AG09319 (cell line): ENCODE data around the gene NXPE2.
"Not testable (repeated sequence)": the region's sequence is repeated elsewhere in the genome, so short reads cannot be mapped to it uniquely, and the experiment has no call there.

Experiments used
- DNase-seq: peaks from one replicate; pipeline ENCODE4 v3.0.0-alpha.2; 2010; ENCODE audit warnings: low read depth; ENCODE audit errors: extremely low read depth
- TF ChIP-seq, protein P1 (sequence below): IDR thresholded peaks from 2 replicates; pipeline ENCODE4 v1.5.1; 2011; ENCODE audit warnings: low read depth, mild to moderate bottlenecking, inconsistent platforms, low read length, moderate library complexity

The NXPE2 gene

DNA sequence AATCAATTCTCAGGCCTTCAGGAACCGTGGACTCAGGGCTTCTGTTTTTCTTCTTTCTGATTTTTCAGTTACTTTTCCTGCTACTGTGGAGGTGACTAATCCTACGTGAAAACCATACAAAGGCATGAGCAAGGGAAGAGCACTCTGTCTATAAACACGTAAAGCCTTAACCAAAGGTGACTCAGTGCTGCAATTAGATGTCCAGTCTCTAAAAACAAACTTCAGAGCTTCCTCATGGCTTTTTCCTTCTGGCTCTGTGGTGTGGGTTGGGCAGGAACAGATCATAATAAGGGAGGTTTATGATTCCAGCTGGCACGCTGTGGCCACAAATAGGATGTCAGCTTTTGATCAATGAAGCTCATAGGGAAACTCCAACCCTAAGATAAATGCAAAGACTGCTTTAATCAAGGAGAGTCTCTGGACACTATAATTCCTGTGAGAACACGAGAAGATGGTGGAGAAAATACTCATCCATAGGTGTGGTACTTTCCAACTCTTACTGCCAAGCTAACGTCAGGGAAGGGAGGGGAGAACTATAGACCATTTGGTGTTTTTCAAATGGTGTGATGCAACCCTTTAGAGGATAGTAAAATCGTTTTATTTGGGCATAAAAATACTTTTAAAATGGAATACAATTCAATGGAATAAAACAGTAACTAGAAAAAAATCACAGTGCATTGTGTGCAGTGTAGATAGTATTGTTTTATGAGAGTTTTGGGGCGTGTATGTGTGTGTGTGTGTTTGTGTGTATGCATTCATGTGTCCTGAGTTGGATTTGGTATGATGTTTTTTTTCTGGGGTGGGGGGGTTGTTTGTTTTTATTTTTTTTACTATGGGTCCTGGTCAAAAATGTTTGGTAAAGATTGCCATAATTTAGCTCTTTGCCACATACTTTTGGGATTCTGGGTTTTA is at the start of gene NXPE2:
Gene NXPE2, plus strand, starts transcription at position 403 of the 912 bp plus-strand sequence. Its CDS starts 49 bp downstream, at position 452.
- no peak for DNase-seq
- TF ChIP-seq, protein P1, sequence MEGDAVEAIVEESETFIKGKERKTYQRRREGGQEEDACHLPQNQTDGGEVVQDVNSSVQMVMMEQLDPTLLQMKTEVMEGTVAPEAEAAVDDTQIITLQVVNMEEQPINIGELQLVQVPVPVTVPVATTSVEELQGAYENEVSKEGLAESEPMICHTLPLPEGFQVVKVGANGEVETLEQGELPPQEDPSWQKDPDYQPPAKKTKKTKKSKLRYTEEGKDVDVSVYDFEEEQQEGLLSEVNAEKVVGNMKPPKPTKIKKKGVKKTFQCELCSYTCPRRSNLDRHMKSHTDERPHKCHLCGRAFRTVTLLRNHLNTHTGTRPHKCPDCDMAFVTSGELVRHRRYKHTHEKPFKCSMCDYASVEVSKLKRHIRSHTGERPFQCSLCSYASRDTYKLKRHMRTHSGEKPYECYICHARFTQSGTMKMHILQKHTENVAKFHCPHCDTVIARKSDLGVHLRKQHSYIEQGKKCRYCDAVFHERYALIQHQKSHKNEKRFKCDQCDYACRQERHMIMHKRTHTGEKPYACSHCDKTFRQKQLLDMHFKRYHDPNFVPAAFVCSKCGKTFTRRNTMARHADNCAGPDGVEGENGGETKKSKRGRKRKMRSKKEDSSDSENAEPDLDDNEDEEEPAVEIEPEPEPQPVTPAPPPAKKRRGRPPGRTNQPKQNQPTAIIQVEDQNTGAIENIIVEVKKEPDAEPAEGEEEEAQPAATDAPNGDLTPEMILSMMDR: no peak

DNA sequence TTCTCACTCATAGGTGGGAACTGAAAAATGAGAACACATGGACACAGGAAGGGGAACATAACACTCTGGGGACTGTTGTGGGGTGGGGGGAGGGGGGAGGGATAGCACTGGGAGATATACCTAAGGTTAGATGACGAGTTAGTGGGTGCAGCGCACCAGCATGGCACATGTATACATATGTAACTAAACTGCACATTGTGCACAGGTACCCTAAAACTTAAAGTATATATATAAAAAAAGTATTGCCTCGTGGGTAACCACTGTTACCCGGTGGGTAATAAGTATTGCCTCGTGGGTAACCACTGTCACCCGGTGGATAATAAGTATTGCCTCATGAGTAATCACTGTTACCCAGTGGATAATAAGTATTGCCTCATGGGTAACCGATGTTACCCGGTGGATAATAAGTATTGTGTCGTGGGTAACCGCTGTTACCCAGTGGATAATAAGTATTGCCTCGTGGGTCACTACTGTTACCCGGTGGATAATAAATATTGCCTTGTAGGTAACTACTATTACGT is 46.8 kb upstream of the NXPE2 start:
- not testable (repeated sequence) for DNase-seq

DNA sequence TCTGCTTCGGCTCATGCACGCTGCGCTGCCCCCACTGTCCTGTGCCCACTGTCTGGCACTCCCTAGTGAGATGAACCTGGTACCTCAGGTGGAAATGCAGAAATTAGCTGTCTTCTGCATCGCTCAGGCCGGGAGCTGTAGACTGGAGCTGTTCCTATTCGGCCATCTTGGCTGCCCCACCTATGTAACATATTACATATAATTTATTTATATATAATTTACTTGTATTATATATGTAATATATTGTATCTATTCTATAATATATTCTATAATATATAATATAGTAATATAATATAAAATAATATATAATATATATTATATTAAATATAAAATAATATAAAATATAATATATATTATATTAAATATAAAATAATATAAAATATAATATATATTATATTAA is 38.9 kb upstream of the NXPE2 start:
- not testable (repeated sequence) for DNase-seq

DNA sequence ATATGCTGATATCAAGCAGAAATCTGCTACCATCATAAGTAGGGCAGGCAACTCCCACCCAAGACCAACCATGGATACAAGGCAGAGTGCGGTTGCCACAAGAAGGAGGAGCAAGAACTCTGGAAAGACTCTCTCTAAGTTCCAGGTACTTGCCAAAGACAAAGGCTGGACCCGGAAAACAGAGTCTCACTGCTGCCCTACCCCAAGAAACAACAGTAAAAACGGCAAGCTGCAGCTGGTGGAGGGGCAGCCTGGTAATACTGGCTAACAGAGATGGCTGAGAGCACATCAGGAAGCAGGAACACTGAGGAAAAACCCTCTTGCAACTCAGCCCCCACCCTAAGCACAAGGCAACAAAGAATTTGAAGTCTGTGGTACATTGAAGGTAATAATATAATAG is 27.7 kb upstream of the NXPE2 start:
- no peak for DNase-seq
- TF ChIP-seq, protein P1: no peak

DNA sequence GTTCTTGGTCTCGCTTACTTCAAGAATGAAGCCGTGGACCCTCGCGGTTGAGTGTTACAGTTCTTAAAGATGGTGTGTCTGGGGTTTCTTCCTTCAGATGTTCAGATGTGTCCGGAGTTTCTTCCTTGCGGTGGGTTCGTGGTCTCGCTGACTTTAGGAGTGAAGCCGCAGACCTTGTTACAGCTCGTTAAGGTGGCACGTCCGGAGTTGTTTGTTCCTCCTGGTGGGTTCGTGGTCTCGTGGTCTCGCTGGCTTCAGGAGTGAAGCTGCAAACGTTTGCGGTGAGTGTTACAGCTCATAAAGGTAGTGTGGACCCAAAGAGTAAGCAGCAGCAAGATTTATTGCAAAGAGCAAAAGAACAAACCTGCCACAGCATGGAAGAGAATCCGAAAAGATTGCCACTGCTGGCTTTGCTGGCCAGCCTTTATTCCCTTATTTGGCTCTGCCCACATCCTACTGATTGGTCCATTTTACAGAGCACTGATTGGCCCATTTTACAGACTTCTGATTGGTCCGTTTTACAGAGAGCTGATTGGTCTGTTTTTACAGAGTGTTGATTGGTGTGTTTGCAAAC is 27.1 kb upstream of the NXPE2 start:
- DNase-seq: no peak
- TF ChIP-seq, protein P1: no peak

DNA sequence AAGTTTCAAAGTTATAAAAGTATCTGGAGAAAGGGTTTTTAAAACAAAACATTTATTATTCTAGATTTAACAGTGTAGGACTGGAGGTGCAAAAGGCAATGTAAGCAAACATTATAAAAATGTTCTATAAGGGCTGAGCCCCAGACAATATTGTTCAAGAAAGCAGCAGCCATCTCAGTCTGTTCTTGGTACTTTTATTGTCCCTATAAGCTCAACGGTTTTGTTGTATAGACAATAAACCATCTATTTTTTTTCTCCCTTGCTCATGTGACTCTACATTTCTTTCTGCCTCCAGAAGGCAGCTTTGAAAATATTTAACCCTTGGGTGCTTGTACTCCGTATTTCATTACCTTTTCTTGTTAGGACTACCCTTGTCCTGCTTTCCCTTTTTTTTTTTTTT is 25.2 kb upstream of the NXPE2 start:
- TF ChIP-seq, protein P1: no peak
- no peak for DNase-seq

DNA sequence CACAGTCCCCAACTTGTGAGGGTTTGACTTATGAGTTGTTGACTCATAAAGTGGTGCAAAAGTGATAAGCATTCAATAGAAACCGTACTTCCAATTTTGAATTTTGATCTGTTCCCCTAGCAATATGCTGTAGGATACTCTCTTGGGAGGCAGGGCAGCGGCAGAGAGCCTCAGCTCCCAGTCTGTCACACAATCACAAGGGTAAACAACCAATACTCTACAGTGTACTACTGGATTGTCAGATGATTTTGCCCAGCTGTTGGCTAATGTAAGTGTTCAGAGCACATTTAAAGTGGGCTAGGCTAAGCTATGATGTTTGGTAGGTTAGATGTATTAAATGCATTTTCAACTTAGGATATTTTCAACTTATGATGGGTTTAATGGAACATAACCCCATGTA is 13.7 kb upstream of the NXPE2 start:
- no peak for DNase-seq
- TF ChIP-seq, protein P1: no peak

DNA sequence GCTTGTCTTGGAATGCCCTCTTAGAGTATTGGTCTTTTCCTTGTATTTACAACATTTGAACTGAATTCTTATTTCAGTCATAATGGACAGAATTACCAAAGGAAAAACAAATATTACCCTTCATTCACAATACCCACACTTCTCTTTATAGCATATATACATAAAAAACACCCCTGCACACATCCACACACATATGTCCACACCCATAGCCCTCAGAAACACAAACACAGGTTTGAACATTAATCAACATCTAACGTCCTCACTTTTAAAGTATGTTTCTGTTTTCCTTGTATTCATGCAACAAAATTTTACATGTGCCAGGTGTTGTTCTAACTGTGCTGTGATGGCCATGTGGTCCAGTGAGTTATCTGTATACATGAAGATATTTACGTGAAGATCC is 11.6 kb upstream of the NXPE2 start:
- TF ChIP-seq, protein P1: no peak

More for the DNA sequence above, 11.6 kb upstream of the NXPE2 start:
- no peak for DNase-seq
